Measurements from ENCODE around the gene ACSS3.
A peak's percentile ranks its signal among the peaks of the same experiment; 100 is the strongest.

Gene ACSS3

GRCh38 chr12:81259360-81259759 is 181.5 kb downstream of the ACSS3 start:
- FAIRE-seq (no peak), DNase-seq (ENCODE audit: insufficient read length, low spot score) (no peak)
- TF ChIP-seq CTCF (IDR thresholded peaks at IDR 0.05; ENCODE audit: insufficient read depth, missing control alignments): no peak

GRCh38 chr12:81261508-81262207 is 183.8 kb downstream of the ACSS3 start:
- FAIRE-seq: no peak
- TF ChIP-seq CTCF (IDR thresholded peaks at IDR 0.05; ENCODE audit: insufficient read depth, missing control alignments): no peak
- DNase-seq (ENCODE audit: insufficient read length, low spot score): no peak

- no peak for TF ChIP-seq CTCF (IDR thresholded peaks at IDR 0.05; ENCODE audit: insufficient read depth, missing control alignments)
- no peak for DNase-seq (ENCODE audit: insufficient read length, low spot score)
- peak; percentile 96 for FAIRE-seq
Observed at GRCh38 chr12:81263072-81263471, 185.2 kb downstream of the ACSS3 start.

- FAIRE-seq (peak; percentile 60), DNase-seq (ENCODE audit: insufficient read length, low spot score) (no peak)
- TF ChIP-seq CTCF (IDR thresholded peaks at IDR 0.05; ENCODE audit: insufficient read depth, missing control alignments): no peak
Observed at GRCh38 chr12:81270385-81270784, 192.5 kb downstream of the ACSS3 start.

GRCh38 chr12:81274637-81275529 is 197.0 kb downstream of the ACSS3 start:
- no peak for TF ChIP-seq CTCF (IDR thresholded peaks at IDR 0.05; ENCODE audit: insufficient read depth, missing control alignments)
- peak; percentile 89 for FAIRE-seq
- DNase-seq (ENCODE audit: insufficient read length, low spot score): no peak

- FAIRE-seq (peak; percentile 83), DNase-seq (ENCODE audit: insufficient read length, low spot score) (no peak)
- no peak for TF ChIP-seq CTCF (IDR thresholded peaks at IDR 0.05; ENCODE audit: insufficient read depth, missing control alignments)
Observed at GRCh38 chr12:81284137-81284536, 206.3 kb downstream of the ACSS3 start.

- peak; percentile 77 for FAIRE-seq
- TF ChIP-seq CTCF (IDR thresholded peaks at IDR 0.05; ENCODE audit: insufficient read depth, missing control alignments): no peak
Observed at GRCh38 chr12:81288651-81289050, 210.8 kb downstream of the ACSS3 start.

More at GRCh38 chr12:81288651-81289050, 210.8 kb downstream of the ACSS3 start:
- no peak for DNase-seq (ENCODE audit: insufficient read length, low spot score)

Measured in D721Med (cell line).